Loucy (cell line): ENCODE results near the gene ZBED4.

Experiments
- EZH2phosphoT487 ChIP-seq: fragments of 200-600 bp; IDR thresholded peaks from 2 replicates; pipeline ENCODE4 v1.6.1; 2018; ENCODE audit warnings: antibody characterized with exemption, mild to moderate bottlenecking, moderate library complexity, borderline replicate concordance
- TF ChIP-seq, protein P1 (sequence below): fragments of 200-600 bp; sonication (generic); conservative IDR thresholded peaks from 2 replicates; pipeline ENCODE4 v1.5.1; 2014; ENCODE audit warnings: mild to moderate bottlenecking, antibody characterized with exemption, low read length

DNA sequence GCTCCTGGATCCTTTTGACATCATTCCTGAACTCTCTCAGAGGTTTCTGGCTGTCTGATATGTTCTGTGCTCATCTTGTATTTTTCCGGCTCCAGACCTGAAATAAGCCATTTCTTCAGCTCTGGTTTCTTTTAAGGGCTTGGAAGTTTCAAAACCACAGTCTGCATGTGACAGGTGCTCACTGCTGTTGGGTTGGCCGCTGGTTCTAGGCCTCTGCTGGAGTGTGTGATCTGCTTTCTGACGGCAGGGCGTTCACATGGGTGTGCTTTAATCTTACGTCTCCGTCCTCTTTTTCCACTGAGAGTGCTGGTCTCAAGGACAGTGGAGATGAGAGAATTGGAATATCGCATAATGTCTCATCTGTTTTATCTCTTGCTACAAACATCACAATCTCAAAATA, 10.3 kb downstream of the ZBED4 start:
- TF ChIP-seq, protein P1, sequence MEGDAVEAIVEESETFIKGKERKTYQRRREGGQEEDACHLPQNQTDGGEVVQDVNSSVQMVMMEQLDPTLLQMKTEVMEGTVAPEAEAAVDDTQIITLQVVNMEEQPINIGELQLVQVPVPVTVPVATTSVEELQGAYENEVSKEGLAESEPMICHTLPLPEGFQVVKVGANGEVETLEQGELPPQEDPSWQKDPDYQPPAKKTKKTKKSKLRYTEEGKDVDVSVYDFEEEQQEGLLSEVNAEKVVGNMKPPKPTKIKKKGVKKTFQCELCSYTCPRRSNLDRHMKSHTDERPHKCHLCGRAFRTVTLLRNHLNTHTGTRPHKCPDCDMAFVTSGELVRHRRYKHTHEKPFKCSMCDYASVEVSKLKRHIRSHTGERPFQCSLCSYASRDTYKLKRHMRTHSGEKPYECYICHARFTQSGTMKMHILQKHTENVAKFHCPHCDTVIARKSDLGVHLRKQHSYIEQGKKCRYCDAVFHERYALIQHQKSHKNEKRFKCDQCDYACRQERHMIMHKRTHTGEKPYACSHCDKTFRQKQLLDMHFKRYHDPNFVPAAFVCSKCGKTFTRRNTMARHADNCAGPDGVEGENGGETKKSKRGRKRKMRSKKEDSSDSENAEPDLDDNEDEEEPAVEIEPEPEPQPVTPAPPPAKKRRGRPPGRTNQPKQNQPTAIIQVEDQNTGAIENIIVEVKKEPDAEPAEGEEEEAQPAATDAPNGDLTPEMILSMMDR = no peak
- no peak for TF ChIP-seq EZH2phosphoT487
